ENCODE data around the gene MAP4K4. TPM values are rescaled to one million over a fixed set of nuclear protein-coding genes. Genes with fewer than 3 reads are reported as not detected.

MAP4K4 gene
- total and polyA plus RNA-seq, 2 of the 4 experiments (the other 2 are of a cell fraction): 89.4 to 124 TPM

GRCh38 chr2:101861382-101861781, 163.9 kb downstream of the MAP4K4 start:
- no peak overlapping the region for H2BK120ac ChIP-seq (ENCODE audit: low read depth, low read length)
- no peak overlapping the region for H3K23ac ChIP-seq (ENCODE audit: low read depth, low read length)
- H3K56ac ChIP-seq (ENCODE audit: extremely low read depth, insufficient read depth, low read length): no peak overlapping the region
- H3K79me1 ChIP-seq (ENCODE audit: low read depth in 1 of 2, low read length in 2 of 2): peaks cover 42 to 54% of the 10 kb centered on the region in 2 experiments
- no peak overlapping the region; the same call in 1 of the 2 replicates for H3K14ac ChIP-seq (replicated peaks; ENCODE audit: low read depth, low read length)
- no peak overlapping the region for H2AFZ ChIP-seq (replicated peaks; ENCODE audit: low read length, poor library complexity)
- peaks cover 44% of the 10 kb centered on the region for H3K36me3 ChIP-seq (ENCODE audit: control insufficient read depth, insufficient read depth, low read length)
- no peak overlapping the region for H3K4me2 ChIP-seq (ENCODE audit: low read depth, low read length)
- WGBS, 2 experiments (ENCODE audit: extremely low coverage in 2 of 2, insufficient read length in 1 of 2): no CpG with 5 or more reads among the region's 4 CpGs
- H4K20me1 ChIP-seq (ENCODE audit: insufficient read depth, low read length): peaks cover 16% of the 10 kb centered on the region; the same call in 1 of the 2 replicates
- H2BK15ac ChIP-seq (ENCODE audit: low read depth, low read length): no peak overlapping the region
- no peak overlapping the region for H4K8ac ChIP-seq (ENCODE audit: low read depth in 2 of 2, low read length in 2 of 2)
- ATAC-seq (ENCODE audit: low read depth) (no peak), DNase-seq (no peak)
- H3K27me3 ChIP-seq (ENCODE audit: control insufficient read depth, insufficient read depth, low read length): no peaks in the 10 kb centered on the region
- intact Hi-C loops (cut with micrococcal nuclease): no loop called here
- no peak overlapping the region for H3K4ac ChIP-seq (ENCODE audit: low read depth, low read length)
- CTCF ChIA-PET: no interaction called here
- H3K27ac ChIP-seq (ENCODE audit: insufficient read depth, low read length): no peak overlapping the region
- peaks cover 16% of the 10 kb centered on the region for H3K9me1 ChIP-seq (ENCODE audit: insufficient read depth, low read length)
- no peak overlapping the region for H4K91ac ChIP-seq (ENCODE audit: insufficient read depth, low read depth, low read length)
- no peak overlapping the region for H2AK9ac ChIP-seq (replicated peaks; ENCODE audit: low read depth, low read length, poor library complexity)
- dilution Hi-C loops (cut with HindIII; ENCODE audit: low sequenced_read_pairs, unreplicated experiment): no loop called here
- in situ Hi-C loops (cut with MboI; ENCODE audit: low sequenced_read_pairs): no loop called here
- H3K18ac ChIP-seq (ENCODE audit: low read depth, low read length): no peak overlapping the region
- no peak overlapping the region for H2BK5ac ChIP-seq (ENCODE audit: low read depth, low read length, poor library complexity, severe bottlenecking)
- H2AK5ac ChIP-seq (ENCODE audit: low read depth, low read length): no peak overlapping the region
- H3K9ac ChIP-seq (ENCODE audit: low read depth, low read length): no peak overlapping the region
- no peak overlapping the region for H2BK20ac ChIP-seq (ENCODE audit: low read depth, low read length)
- no peak overlapping the region for H4K5ac ChIP-seq (ENCODE audit: low read depth, low read length)
- H3K4me1 ChIP-seq (ENCODE audit: control insufficient read depth, insufficient read depth, low read length): peaks cover 3% of the 10 kb centered on the region; the same call in 1 of the 2 replicates
- TF ChIP-seq, protein P1, sequence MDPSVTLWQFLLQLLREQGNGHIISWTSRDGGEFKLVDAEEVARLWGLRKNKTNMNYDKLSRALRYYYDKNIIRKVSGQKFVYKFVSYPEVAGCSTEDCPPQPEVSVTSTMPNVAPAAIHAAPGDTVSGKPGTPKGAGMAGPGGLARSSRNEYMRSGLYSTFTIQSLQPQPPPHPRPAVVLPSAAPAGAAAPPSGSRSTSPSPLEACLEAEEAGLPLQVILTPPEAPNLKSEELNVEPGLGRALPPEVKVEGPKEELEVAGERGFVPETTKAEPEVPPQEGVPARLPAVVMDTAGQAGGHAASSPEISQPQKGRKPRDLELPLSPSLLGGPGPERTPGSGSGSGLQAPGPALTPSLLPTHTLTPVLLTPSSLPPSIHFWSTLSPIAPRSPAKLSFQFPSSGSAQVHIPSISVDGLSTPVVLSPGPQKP (IDR thresholded peaks at IDR 0.05; ENCODE audit: borderline replicate concordance, low read depth, low read length): no peak
- no peak for TF ChIP-seq MXI1 (IDR thresholded peaks at IDR 0.05; ENCODE audit: borderline replicate concordance, low read depth, low read length)
- POLR2A ChIA-PET (ENCODE audit: unreplicated experiment): no interaction called here
- BruUV-seq (replicated peaks): no TSS peak
- H3K9me3 ChIP-seq (ENCODE audit: control insufficient read depth, insufficient read depth, low read length): no peaks in the 10 kb centered on the region
- H3K4me3 ChIP-seq (ENCODE audit: insufficient read depth, low read depth, low read length): no peak overlapping the region
